GM23248 (cell line): ENCODE results near the gene GALNT14. TPM values are rescaled to one million over a fixed set of nuclear protein-coding genes. Genes with fewer than 3 reads are reported as not detected.

ENCODE experiments used
- DNase-seq: peaks from one replicate; pipeline ENCODE4 v3.0.0-alpha.2; 2015
- H2AFZ ChIP-seq: fragments of 200-600 bp; sonication (generic); 2 replicates; pipeline ENCODE4 v1.6.1; 2016; ENCODE audit warnings: antibody characterized with exemption
- H3F3A ChIP-seq: fragments of 200-600 bp; sonication (generic); 2 replicates; pipeline ENCODE4 v1.6.1; 2016; ENCODE audit warnings: mild to moderate bottlenecking, antibody characterized with exemption, mixed run types; ENCODE audit not compliant: insufficient read depth
- H3K27ac ChIP-seq: fragments of 200-600 bp; sonication (generic); 2 replicates; pipeline ENCODE4 v1.5.1; 2016; ENCODE audit warnings: mild to moderate bottlenecking
- H3K27me3 ChIP-seq: fragments of 200-600 bp; sonication (generic); replicated peaks from 2 replicates; pipeline ENCODE4 v1.6.1; 2016; ENCODE audit warnings: mild to moderate bottlenecking; ENCODE audit not compliant: insufficient read depth
- H3K36me3 ChIP-seq: fragments of 200-600 bp; sonication (generic); 2 replicates; pipeline ENCODE4 v1.6.1; 2016; ENCODE audit warnings: low read depth, mild to moderate bottlenecking
- H3K4me1 ChIP-seq: fragments of 200-600 bp; sonication (generic); 2 replicates; pipeline ENCODE4 v1.6.1; 2016; ENCODE audit warnings: mild to moderate bottlenecking; ENCODE audit not compliant: insufficient read depth
- H3K4me2 ChIP-seq: fragments of 200-600 bp; sonication (generic); one replicate; pipeline ENCODE4 v1.6.1; 2016; ENCODE audit warnings: mild to moderate bottlenecking; ENCODE audit not compliant: unreplicated experiment
- H3K4me3 ChIP-seq: fragments of 200-600 bp; sonication (generic); 2 replicates; pipeline ENCODE4 v1.5.1; 2016; ENCODE audit warnings: mild to moderate bottlenecking
- H3K79me2 ChIP-seq: fragments of 200-600 bp; sonication (generic); 2 replicates; pipeline ENCODE4 v1.6.1; 2016; ENCODE audit warnings: mild to moderate bottlenecking; ENCODE audit not compliant: insufficient read depth
- H3K9ac ChIP-seq: fragments of 200-600 bp; sonication (generic); 2 replicates; pipeline ENCODE4 v1.6.1; 2016; ENCODE audit warnings: mild to moderate bottlenecking
- H3K9me2 ChIP-seq: fragments of 200-600 bp; sonication (generic); 2 replicates; pipeline ENCODE4 v1.6.1; 2016; ENCODE audit warnings: mixed run types, mild to moderate bottlenecking, moderate library complexity; ENCODE audit not compliant: insufficient read depth
- H3K9me3 ChIP-seq: fragments of 200-600 bp; sonication (generic); one replicate; pipeline ENCODE4 v1.6.1; 2017; ENCODE audit warnings: low read depth
- H4K20me1 ChIP-seq: fragments of 200-600 bp; sonication (generic); 2 replicates; pipeline ENCODE4 v1.6.0; 2016; ENCODE audit not compliant: insufficient read depth
- EZH2 ChIP-seq: fragments of 200-600 bp; sonication (generic); IDR thresholded peaks from 2 replicates; pipeline ENCODE4 v1.6.1; 2018; ENCODE audit warnings: antibody characterized with exemption, mild to moderate bottlenecking; ENCODE audit not compliant: insufficient read depth, poor library complexity, severe bottlenecking
- EZH2phosphoT487 ChIP-seq: fragments of 200-600 bp; sonication (generic); IDR thresholded peaks from 2 replicates; pipeline ENCODE4 v1.6.1; 2018; ENCODE audit warnings: antibody characterized with exemption, moderate library complexity, mild to moderate bottlenecking, low read depth; ENCODE audit not compliant: insufficient read depth
- WGBS, 2 experiments: methylation state at CpG; one replicate each; pipeline ENCODE4 v1.1.6; 2015 to 2017; ENCODE audit warnings: low lambda C conversion rate in 2 of 2, low coverage in 1 of 2; ENCODE audit errors: missing lambda C conversion rate in 2 of 2; 5-methylcytosine and 5-hydroxymethylcytosine counted together
- in situ Hi-C: fragments of 300-500 bp; cut with MboI; formaldehyde crosslinking; loops from 2 replicates; pipeline ENCODE4 v1.15.0; 2020
- polyA plus RNA-seq: library from polyadenylated mRNA; unstranded; fragments of >200 nt; fragmentation: Nextera tagmentation; extraction: Ambion mirVana; gene quantifications from 2 replicates; pipeline ENCODE4 v1.2.1, GENCODE V29; 2016
- total RNA-seq: library from RNA; depleted of rRNA; stranded (reverse); fragments of >200 nt; shearing (Covaris generic); gene quantifications from 2 replicates; pipeline ENCODE4 v1.2.3, GENCODE V29; 2014

GALNT14 gene
- total and polyA plus RNA-seq, 2 experiments from 2014 or later = 3.2 to 3.5 TPM

GRCh38 chr2:30894498-30895119, 243.6 kb downstream of the GALNT14 start:
- in situ Hi-C loops = no loop called here
- H3K9ac ChIP-seq = no peak overlapping the region
- no peaks in the 10 kb centered on the region for H3K9me3 ChIP-seq
- H3K36me3 ChIP-seq = no peaks in the 10 kb centered on the region
- H3K79me2 ChIP-seq = no peaks in the 10 kb centered on the region
- peaks cover 6% of the 10 kb centered on the region; the same call in 1 of the 2 replicates for H3K27me3 ChIP-seq
- H3K4me3 ChIP-seq = no peak overlapping the region
- no peaks in the 10 kb centered on the region for H3K4me1 ChIP-seq
- no peak overlapping the region for H3K27ac ChIP-seq
- H3K9me2 ChIP-seq = no peaks in the 10 kb centered on the region
- H3F3A ChIP-seq = no peaks in the 10 kb centered on the region
- no peak overlapping the region for H3K4me2 ChIP-seq
- peak; percentile 6 for DNase-seq
- H2AFZ ChIP-seq = no peak overlapping the region
- no peaks in the 10 kb centered on the region for H4K20me1 ChIP-seq
- TF ChIP-seq EZH2phosphoT487 (no peak), EZH2 (no peak)
- 13 to 29% methylated on average over 5 of the region's 5 CpGs for WGBS, 2 experiments

- Histone ChIP-seq H2AFZ (no peak overlapping the region), H3K4me3 (no peak overlapping the region), H3K9me2 (no peaks in the 10 kb centered on the region), H3K27ac (no peak overlapping the region), H3K4me1 (no peaks in the 10 kb centered on the region), H3K27me3 (peaks cover 6% of the 10 kb centered on the region; the same call in 1 of the 2 replicates), H3K79me2 (no peaks in the 10 kb centered on the region), H3K36me3 (no peaks in the 10 kb centered on the region), H4K20me1 (no peaks in the 10 kb centered on the region), H3F3A (no peaks in the 10 kb centered on the region), H3K9me3 (no peaks in the 10 kb centered on the region), H3K9ac (no peak overlapping the region), H3K4me2 (no peak overlapping the region)
- no peak for DNase-seq
- in situ Hi-C loops = no loop called here
- 49 to 57% methylated on average over 7 of the region's 7 CpGs for WGBS, 2 experiments
- TF ChIP-seq EZH2 = no peak
- no peak for TF ChIP-seq EZH2phosphoT487
Observed at GRCh38 chr2:30888852-30889409, 249.3 kb downstream of the GALNT14 start.

- H3K4me2 ChIP-seq = no peak overlapping the region
- WGBS, 2 experiments = 43 to 49% methylated on average over 6 of the region's 6 CpGs
Observed at GRCh38 chr2:30886080-30886479, 252.2 kb downstream of the GALNT14 start.

GRCh38 chr2:30883822-30884221, 254.4 kb downstream of the GALNT14 start:
- WGBS, 2 experiments = 11 to 23% methylated on average over 3 of the region's 3 CpGs
- no peaks in the 10 kb centered on the region for H3K9me3 ChIP-seq
- TF ChIP-seq EZH2phosphoT487 (no peak), EZH2 (no peak)
- H4K20me1 ChIP-seq = no peaks in the 10 kb centered on the region
- H3K4me1 ChIP-seq = no peaks in the 10 kb centered on the region
- H2AFZ ChIP-seq = no peak overlapping the region
- H3K4me3 ChIP-seq = no peak overlapping the region
- H3K9me2 ChIP-seq = no peaks in the 10 kb centered on the region
- H3K36me3 ChIP-seq = no peaks in the 10 kb centered on the region
- H3K27me3 ChIP-seq = 0 out of 2 replicates have a peak, but pooled peaks cover under 1% of the 10 kb centered on the region
- H3K79me2 ChIP-seq = no peaks in the 10 kb centered on the region
- H3K4me2 ChIP-seq = no peak overlapping the region
- in situ Hi-C loops = no loop called here
- H3F3A ChIP-seq = no peaks in the 10 kb centered on the region
- H3K9ac ChIP-seq = no peak overlapping the region
- H3K27ac ChIP-seq = no peak overlapping the region
- no peak for DNase-seq

More at GRCh38 chr2:30886080-30886479, 252.2 kb downstream of the GALNT14 start:
- Histone ChIP-seq H3K79me2 (no peaks in the 10 kb centered on the region), H3K4me3 (no peak overlapping the region), H3F3A (no peaks in the 10 kb centered on the region), H4K20me1 (no peaks in the 10 kb centered on the region), H3K27ac (no peak overlapping the region), H3K27me3 (no peaks in the 10 kb centered on the region), H3K4me1 (no peaks in the 10 kb centered on the region), H3K9ac (no peak overlapping the region), H3K9me2 (no peaks in the 10 kb centered on the region), H3K9me3 (no peaks in the 10 kb centered on the region), H3K36me3 (no peaks in the 10 kb centered on the region), H2AFZ (no peak overlapping the region)
- in situ Hi-C loops = no loop called here
- TF ChIP-seq EZH2 = no peak
- TF ChIP-seq EZH2phosphoT487 = no peak
- no peak for DNase-seq
